Activated naive CD4-positive, alpha-beta T cell treated with Interleukin-2 at 50 U/mL for 16 hours (primary cell): ENCODE measurements around the gene HS3ST1.
A peak's percentile ranks its signal among the peaks of the same experiment; 100 is the strongest.

ENCODE experiments used
- DNase-seq: peaks from one replicate; pipeline ENCODE4 v3.0.0-alpha.2; 2020

Gene HS3ST1

DNA sequence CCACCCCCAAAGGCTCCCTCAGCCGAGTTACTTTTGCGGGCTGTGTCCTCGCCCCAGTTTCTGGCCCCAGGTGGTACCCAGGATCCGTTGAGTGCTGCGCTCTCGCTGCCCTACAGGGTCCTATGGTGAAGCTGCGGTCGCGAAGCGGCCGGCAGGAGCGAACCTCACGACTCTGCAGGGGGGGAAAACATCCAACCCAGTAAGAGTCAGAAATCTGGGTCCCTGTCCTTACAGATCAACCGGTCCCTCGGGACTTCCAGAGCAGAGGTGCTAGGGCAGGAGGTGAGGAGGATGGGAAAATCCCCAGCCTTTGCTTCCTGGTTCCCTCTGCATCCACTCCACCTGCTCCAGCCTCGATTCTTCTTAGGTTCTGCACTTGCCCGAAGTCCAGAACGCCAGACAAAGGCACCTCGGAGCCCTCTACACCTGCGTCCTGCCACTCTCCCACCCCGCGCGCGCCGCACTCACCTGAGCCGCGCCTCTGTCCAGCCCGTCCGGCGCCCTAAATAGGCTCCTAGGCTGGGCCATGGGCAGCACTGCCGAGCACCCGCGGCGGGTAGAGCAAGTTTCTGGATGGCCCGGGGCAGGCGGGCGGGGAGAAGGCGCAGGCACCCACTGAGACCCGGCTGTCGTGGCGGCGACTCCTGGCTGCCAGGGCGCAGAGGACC, at the start of gene HS3ST1:
Gene HS3ST1 (minus strand): TSS at position 664 of the 668 bp plus-strand sequence. CDS start 28,889 bp downstream, outside the sequence.
- no peak for DNase-seq

- no peak for DNase-seq
Measured at GRCh38 chr4:11475871-11476270, 47.2 kb upstream of the HS3ST1 start.

DNA sequence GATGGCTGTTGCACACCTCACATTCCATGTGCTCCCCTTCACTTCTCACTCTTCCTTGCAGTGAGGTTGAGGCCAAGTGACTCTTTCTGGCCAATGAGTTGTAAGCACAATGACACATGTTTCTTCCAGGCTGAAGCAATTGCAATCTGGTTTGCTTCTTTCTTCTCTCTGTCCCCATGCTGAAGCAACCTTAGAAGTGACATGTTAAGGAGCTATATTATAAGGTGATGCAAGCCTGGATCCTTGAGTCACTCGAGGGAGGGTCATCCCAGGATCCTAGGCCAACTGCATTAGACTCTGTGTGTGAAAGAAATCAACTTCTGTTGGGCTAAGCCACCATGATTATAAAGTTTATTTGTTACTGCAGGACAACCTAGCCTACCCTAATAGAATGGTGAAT, 45.5 kb upstream of the HS3ST1 start:
- DNase-seq: no peak

- DNase-seq: no peak
Measured at GRCh38 chr4:11472535-11472934, 43.8 kb upstream of the HS3ST1 start.

- DNase-seq: peak; percentile 32
Measured at GRCh38 chr4:11471618-11472017, 42.9 kb upstream of the HS3ST1 start.

GRCh38 chr4:11471046-11471441, 42.4 kb upstream of the HS3ST1 start:
- no peak for DNase-seq

- DNase-seq: no peak
Measured at GRCh38 chr4:11470438-11471045, 41.8 kb upstream of the HS3ST1 start.

- no peak for DNase-seq
Measured at GRCh38 chr4:11469650-11470437, 41.1 kb upstream of the HS3ST1 start.

GRCh38 chr4:11468901-11469300, 40.2 kb upstream of the HS3ST1 start:
- DNase-seq: no peak

DNA sequence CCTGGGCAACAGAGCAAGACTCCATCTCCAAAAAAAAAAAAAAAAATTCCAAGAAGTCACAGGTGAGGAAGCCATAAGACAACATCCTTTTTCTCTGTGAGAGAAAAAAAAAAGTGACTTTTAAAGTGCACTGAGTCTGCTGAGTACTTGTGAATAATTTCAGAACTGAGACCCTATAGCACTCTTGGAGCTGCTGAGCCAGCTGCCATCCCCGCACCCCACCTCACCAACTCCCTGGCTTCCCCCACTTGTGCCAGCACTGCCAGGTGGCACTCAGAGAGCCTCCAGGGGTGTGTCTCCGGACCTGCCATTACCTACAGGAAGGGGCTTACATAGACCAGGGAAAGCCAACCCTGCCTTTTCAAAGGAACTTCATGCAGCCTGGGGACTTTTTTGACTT, 39.2 kb upstream of the HS3ST1 start:
- no peak for DNase-seq

DNA sequence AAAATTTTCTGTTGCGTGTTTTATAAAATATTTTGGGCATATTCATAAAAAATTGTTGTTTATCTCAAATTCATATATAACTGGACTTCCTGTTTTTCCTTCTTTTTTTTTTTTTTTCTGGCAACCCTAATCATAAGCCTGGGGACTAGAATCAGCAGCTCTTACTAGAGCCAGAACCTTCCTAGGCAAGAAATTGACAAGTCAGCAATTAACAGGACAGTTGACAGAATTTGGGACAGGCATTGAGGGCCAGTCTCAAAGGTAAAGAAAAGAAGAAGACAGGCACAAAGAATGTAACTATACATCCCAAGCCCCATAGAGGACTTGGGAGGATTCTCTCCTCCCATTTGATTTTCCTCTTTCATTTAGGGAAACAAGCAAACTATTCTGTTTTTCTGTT, 35.0 kb upstream of the HS3ST1 start:
- no peak for DNase-seq

DNA sequence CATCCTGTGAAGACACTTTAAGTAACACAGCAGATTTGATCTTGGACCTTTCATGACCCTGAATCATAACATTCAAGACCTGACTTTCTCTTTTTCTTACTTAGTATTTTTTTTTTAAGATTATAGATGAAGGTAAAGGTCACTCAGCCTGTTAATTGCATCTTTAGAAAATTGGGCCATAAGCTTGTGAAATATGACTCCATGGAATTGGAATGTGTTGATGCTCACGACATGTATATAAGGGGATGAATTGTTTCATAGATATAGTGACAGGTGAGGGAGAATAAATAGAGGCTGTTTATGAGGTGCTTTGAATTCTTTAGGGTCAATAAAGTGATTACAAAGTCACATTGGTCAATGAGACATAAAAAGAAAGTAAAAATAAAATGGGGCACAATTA, 27.7 kb upstream of the HS3ST1 start:
- DNase-seq: no peak

DNA sequence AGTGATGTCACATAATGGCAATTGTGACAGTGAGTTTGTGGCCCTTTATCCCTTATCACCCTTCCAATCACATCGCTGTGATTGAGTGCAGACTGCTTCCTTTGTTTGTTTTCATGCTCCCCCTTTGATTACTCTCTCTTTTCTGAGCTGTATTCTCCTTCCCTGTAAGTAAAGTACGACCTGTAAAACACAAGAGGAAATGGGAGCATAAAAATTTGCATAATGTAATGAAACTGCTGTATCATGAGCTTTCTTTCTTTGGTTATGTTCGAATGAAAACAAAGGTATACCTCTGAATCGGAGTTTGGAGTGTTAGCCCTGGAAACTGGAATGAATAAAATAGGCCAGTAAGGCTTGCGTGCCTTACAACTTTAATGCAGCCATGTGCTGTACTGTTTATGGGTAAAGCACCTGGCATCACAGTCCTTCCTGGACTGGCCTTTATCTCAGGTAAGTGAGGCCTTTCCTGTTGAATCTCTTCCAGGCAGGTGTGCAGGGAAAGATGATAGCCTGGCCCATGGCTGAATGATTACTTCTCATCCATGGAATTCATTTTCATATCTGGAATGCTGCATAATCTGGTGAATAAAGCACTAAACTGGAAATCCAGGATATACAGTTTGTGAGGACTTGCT, 26.6 kb upstream of the HS3ST1 start:
- no peak for DNase-seq

- DNase-seq: no peak
Measured at GRCh38 chr4:11451716-11452115, 23.0 kb upstream of the HS3ST1 start.

DNA sequence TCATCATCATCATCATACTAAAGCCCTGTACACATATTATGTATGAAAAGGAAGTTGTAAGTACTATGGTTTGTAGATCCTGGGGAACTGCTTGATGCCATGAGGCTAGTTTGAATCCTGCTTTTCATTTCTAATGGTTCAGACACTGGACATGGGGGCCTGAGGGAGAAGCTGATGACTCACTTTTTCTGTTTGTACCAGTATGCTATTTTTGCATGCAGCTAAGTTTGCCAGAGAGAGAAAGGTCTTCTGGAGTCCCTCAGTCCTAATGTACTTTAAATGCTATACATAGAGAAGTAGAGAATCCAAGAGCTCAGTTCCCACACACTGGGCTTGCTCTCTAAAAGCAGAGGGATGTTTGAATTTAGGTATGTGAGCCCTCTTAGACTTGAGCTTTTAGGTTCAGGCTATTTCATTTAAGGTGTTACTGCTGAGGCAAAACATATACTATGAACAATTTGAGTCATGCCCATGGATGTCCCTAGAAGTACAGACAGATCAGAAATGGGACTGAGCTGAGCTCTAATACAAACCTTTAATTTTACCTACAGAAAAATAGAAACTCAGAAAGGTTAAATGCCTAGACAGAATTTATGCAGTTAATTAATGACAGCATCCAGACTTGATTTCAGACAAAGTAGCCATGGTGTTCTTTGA, 17.6 kb upstream of the HS3ST1 start:
- DNase-seq: no peak

DNA sequence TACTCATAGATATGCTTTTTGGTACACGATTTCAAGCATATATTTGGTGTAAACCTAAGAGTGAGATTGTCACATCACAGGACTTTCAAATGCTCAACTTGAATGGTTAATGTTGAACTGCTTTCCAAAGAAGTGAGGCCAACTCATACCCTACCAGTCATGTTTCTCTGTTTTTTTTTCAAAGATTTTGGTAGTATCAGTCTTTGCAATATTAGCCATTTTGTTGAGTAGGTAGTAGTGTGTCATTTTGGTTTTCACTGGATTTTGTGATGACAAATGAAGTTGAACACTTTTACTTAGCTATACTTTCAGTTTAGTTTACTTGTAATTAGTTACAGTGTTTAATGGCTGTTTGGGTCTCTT, 12.5 kb upstream of the HS3ST1 start:
- no peak for DNase-seq

GRCh38 chr4:11440481-11441193, 11.9 kb upstream of the HS3ST1 start:
- no peak for DNase-seq

DNA sequence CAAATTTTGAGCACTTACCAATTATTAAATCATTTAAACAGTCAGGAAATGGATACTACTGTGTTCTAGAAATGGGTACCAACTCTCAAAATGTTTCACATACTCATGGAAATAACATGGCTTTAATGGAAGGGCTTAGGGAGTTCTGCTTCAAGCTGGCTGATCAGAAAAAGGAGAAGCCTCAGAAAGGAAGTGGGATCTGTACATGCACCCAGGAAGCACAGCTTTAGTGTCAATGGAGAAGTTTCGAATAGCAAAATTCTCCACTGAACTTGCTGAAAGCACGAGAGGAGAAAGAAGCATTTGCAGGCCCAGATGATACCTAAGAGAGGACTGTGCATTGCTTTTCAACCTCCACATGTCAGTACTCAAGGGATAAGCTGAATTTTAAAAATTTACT, 11.1 kb upstream of the HS3ST1 start:
- DNase-seq: no peak

DNA sequence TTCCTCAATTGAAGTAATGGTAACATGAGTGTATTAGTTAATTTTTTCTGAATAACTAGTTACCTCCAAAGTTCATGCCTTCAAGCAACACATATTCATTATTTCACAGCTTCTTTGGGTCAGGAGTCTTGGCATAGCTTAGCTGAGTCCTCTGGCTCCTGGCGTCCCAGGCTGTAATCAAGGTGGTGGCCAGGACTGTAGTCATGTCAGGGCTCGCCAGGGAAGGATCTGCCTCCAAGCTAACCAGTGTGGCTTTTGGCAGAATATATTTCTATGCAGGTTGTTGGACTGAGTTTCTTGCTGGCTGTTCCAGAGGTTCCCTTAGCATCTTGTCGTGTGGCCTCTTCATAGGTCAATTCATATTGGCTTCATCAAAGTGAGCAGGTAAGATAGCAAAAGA, 10.0 kb upstream of the HS3ST1 start:
- DNase-seq: no peak

DNA sequence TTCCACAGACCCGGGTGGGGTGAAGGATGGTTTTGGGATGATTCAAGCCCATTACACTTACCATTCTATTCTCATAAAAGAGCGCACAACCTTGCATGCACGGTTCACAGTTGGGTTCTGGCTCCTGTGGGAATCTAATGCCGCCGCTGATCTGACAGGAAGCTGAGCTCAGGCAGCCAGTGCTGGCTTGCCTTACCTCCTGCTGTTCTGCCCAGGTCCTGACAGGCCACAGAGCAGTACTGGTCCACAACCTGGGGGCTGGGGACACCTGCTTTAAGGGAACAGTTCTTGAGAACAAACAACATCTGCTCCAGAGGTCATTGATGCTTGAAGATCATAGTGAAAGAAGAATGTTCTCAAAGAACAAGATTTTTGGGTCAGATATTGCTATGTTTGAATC, 8.0 kb upstream of the HS3ST1 start:
- DNase-seq: no peak

DNA sequence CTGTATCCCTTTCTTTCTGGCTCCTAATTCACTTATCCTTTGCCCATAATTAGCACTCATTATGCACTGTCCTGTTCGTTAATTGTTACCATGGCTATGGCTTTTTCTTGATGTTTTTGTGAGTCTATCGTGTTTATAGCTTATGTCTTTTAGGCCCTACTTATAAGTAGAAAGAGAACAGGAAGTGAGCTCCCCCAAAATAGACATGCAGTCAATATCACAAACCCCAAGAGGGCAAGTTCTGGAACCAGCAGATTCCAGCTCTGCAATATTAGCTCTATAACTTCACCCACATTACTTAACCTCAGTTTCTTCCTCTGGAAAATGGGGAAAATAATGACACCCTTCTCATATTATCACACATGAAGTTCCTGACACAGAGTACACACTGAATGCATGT, 7.4 kb upstream of the HS3ST1 start:
- no peak for DNase-seq

DNA sequence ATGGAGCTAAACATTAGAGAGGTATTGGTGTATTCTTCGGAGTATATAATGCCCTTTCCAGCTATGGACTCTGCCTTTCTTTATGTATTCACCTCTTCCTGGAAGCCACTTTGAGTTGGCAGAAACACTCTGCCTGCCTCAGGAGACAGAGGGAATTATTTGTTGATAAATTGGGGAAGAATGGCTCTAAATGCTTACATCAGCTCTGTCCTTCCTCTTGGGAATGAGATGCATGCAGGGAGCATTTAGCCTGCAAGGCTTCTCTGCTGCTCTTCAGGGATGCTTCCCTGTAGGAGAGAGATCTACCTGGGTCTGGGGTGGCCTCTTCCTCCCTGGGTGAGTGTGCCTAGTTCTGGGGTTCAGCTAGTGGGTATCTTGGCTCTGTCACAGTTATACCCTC, 6.9 kb upstream of the HS3ST1 start:
- DNase-seq: no peak

DNA sequence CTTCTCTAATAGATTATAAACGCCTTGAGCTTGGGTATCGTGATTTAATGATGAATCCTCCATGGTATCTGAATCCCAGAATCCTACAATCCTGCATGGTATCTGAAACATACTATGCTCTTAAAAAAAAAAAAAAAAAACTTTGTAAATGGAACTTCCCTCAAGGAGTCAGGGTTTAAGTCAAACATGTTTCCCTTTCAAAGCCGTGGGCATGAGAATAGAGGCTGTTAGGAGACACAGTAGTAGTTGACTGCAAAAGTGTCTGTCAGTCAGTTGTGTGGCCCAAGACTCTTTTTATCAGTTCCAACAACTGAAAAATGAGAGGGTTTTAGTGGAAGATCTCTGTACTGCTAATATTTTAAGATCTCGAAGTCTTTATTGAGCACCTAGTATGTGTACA, 2.4 kb upstream of the HS3ST1 start:
- DNase-seq: no peak
